ENCODE measurements around the gene KRTAP2-3.
"Not testable (repeated sequence)": the region's sequence is repeated elsewhere in the genome, so short reads cannot be mapped to it uniquely, and the experiment has no call there.

Gene KRTAP2-3

GRCh38 chr17:41065829-41066624 is 6.1 kb upstream of the KRTAP2-3 start, which contains the start of gene KRTAP2-4:
Gene KRTAP2-4, minus strand, starts transcription at chr17:41065879. Its CDS starts 34 bp downstream, at chr17:41065845.
- no peak within 1 kb of the TSS for H3K18ac ChIP-seq (ENCODE audit: low read length)
- H3K4ac ChIP-seq (ENCODE audit: low read length), result no peak within 1 kb of the TSS
- H3K79me1 ChIP-seq (ENCODE audit: low read depth, low read length), result no peaks in the 10 kb centered on the region
- no peak within 1 kb of the TSS for H2BK5ac ChIP-seq (ENCODE audit: low read length)
- no peak within 1 kb of the TSS for H2AK5ac ChIP-seq (ENCODE audit: low read depth, low read length)
- no peaks in the 10 kb centered on the region for H3K36me3 ChIP-seq (replicated peaks in 1 of 2; ENCODE audit: control insufficient read depth in 2 of 2, insufficient read depth in 2 of 2, low read length in 2 of 2)
- no peak within 1 kb of the TSS for H2BK120ac ChIP-seq (ENCODE audit: low read depth, low read length)
- no peak within 1 kb of the TSS for H2AFZ ChIP-seq (ENCODE audit: low read length)
- no peak within 1 kb of the TSS for H3K9ac ChIP-seq (ENCODE audit: low read depth, low read length, poor library complexity)
- H4K8ac ChIP-seq (ENCODE audit: low read depth, low read length), result no peak within 1 kb of the TSS
- H2BK12ac ChIP-seq (ENCODE audit: low read length), result no peak within 1 kb of the TSS
- no peak within 1 kb of the TSS for H3K4me3 ChIP-seq (ENCODE audit: low read length in 2 of 2)
- no peak for DNase-seq (ENCODE audit: low spot score)
- no peak within 1 kb of the TSS for H2BK15ac ChIP-seq (ENCODE audit: low read length)
- no peak within 1 kb of the TSS for H4K91ac ChIP-seq (ENCODE audit: low read depth, low read length, poor library complexity)
- WGBS, 2 donors (ENCODE audit: extremely low coverage in 2 of 2, insufficient read length in 2 of 2, insufficient replicate concordance in 1 of 2), result no CpG with 5 or more reads among the region's 6 CpGs
- no peak within 1 kb of the TSS for H3K27ac ChIP-seq (replicated peaks; ENCODE audit: low read length)
- H3K27me3 ChIP-seq (ENCODE audit: control insufficient read depth in 3 of 3, insufficient read depth in 3 of 3, low read depth in 1 of 3, low read length in 3 of 3), result no peaks in the 10 kb centered on the region
- H3K9me3 ChIP-seq (replicated peaks in 1 of 2; ENCODE audit: control insufficient read depth in 2 of 2, insufficient read depth in 1 of 2, low read depth in 1 of 2, low read length in 2 of 2), result no peaks in the 10 kb centered on the region
- no peak within 1 kb of the TSS for H3K14ac ChIP-seq (ENCODE audit: low read length)
- H3K23ac ChIP-seq (ENCODE audit: low read depth, low read length, poor library complexity), result no peak within 1 kb of the TSS
- H3K4me2 ChIP-seq (ENCODE audit: insufficient read depth, low read length, poor library complexity, severe bottlenecking), result no peak within 1 kb of the TSS
- H3K4me1 ChIP-seq (ENCODE audit: control insufficient read depth in 2 of 2, insufficient read depth in 1 of 2, low read depth in 1 of 2, low read length in 2 of 2), result no peaks in the 10 kb centered on the region

GRCh38 chr17:41065016-41065689 is 5.2 kb upstream of the KRTAP2-3 start:
- H3K27ac ChIP-seq (replicated peaks; ENCODE audit: low read length); H2BK15ac ChIP-seq (ENCODE audit: low read length); H3K18ac ChIP-seq (ENCODE audit: low read length); H2BK120ac ChIP-seq (ENCODE audit: low read depth, low read length); H3K79me1 ChIP-seq (ENCODE audit: low read depth, low read length); H4K8ac ChIP-seq (ENCODE audit: low read depth, low read length); H3K4me3 ChIP-seq (ENCODE audit: low read length in 2 of 2); H3K9me3 ChIP-seq (replicated peaks in 1 of 2; ENCODE audit: control insufficient read depth in 2 of 2, insufficient read depth in 1 of 2, low read depth in 1 of 2, low read length in 2 of 2); H3K4me1 ChIP-seq (ENCODE audit: control insufficient read depth in 2 of 2, insufficient read depth in 1 of 2, low read depth in 1 of 2, low read length in 2 of 2); H3K14ac ChIP-seq (ENCODE audit: low read length); DNase-seq (ENCODE audit: low spot score); H2BK12ac ChIP-seq (ENCODE audit: low read length); H3K9ac ChIP-seq (ENCODE audit: low read depth, low read length, poor library complexity); H4K91ac ChIP-seq (ENCODE audit: low read depth, low read length, poor library complexity); H3K4ac ChIP-seq (ENCODE audit: low read length); H3K27me3 ChIP-seq (ENCODE audit: control insufficient read depth in 3 of 3, insufficient read depth in 3 of 3, low read depth in 1 of 3, low read length in 3 of 3); H2AK5ac ChIP-seq (ENCODE audit: low read depth, low read length); H3K4me2 ChIP-seq (ENCODE audit: insufficient read depth, low read length, poor library complexity, severe bottlenecking); H3K23ac ChIP-seq (ENCODE audit: low read depth, low read length, poor library complexity); H3K36me3 ChIP-seq (replicated peaks in 1 of 2; ENCODE audit: control insufficient read depth in 2 of 2, insufficient read depth in 2 of 2, low read length in 2 of 2); H2BK5ac ChIP-seq (ENCODE audit: low read length); H2AFZ ChIP-seq (ENCODE audit: low read length): not testable (repeated sequence)
- WGBS, 2 donors (ENCODE audit: extremely low coverage in 2 of 2, insufficient read length in 2 of 2, insufficient replicate concordance in 1 of 2), result no CpG with 5 or more reads among the region's 16 CpGs

- Histone ChIP-seq H3K27ac (replicated peaks; ENCODE audit: low read length) (no peak overlapping the region), H2AFZ (ENCODE audit: low read length) (no peak overlapping the region), H3K23ac (ENCODE audit: low read depth, low read length, poor library complexity) (no peak overlapping the region), H2BK5ac (ENCODE audit: low read length) (no peak overlapping the region), H3K4me2 (ENCODE audit: insufficient read depth, low read length, poor library complexity, severe bottlenecking) (no peak overlapping the region), H3K18ac (ENCODE audit: low read length) (no peak overlapping the region), H3K14ac (ENCODE audit: low read length) (no peak overlapping the region), H3K4me3 (ENCODE audit: low read length in 2 of 2) (no peak overlapping the region), H4K8ac (ENCODE audit: low read depth, low read length) (no peak overlapping the region), H3K4me1 (ENCODE audit: control insufficient read depth in 2 of 2, insufficient read depth in 1 of 2, low read depth in 1 of 2, low read length in 2 of 2) (peaks cover 0 to 2% of the 10 kb centered on the region in 2 donors), H3K27me3 (ENCODE audit: control insufficient read depth in 3 of 3, insufficient read depth in 3 of 3, low read depth in 1 of 3, low read length in 3 of 3) (no peaks in the 10 kb centered on the region), H3K9ac (ENCODE audit: low read depth, low read length, poor library complexity) (no peak overlapping the region), H2BK15ac (ENCODE audit: low read length) (no peak overlapping the region), H3K36me3 (replicated peaks in 1 of 2; ENCODE audit: control insufficient read depth in 2 of 2, insufficient read depth in 2 of 2, low read length in 2 of 2) (no peaks in the 10 kb centered on the region), H3K79me1 (ENCODE audit: low read depth, low read length) (no peaks in the 10 kb centered on the region), H2AK5ac (ENCODE audit: low read depth, low read length) (no peak overlapping the region), H2BK12ac (ENCODE audit: low read length) (no peak overlapping the region), H3K9me3 (replicated peaks in 1 of 2; ENCODE audit: control insufficient read depth in 2 of 2, insufficient read depth in 1 of 2, low read depth in 1 of 2, low read length in 2 of 2) (no peaks in the 10 kb centered on the region), H3K4ac (ENCODE audit: low read length) (no peak overlapping the region), H2BK120ac (ENCODE audit: low read depth, low read length) (no peak overlapping the region), H4K91ac (ENCODE audit: low read depth, low read length, poor library complexity) (no peak overlapping the region)
- no CpG with 5 or more reads among the region's 1 CpG for WGBS, 2 donors (ENCODE audit: extremely low coverage in 2 of 2, insufficient read length in 2 of 2, insufficient replicate concordance in 1 of 2)
- no peak for DNase-seq (ENCODE audit: low spot score)
These were observed 4.4 kb upstream of the KRTAP2-3 start for GRCh38 chr17:41064301-41064700.

GRCh38 chr17:41063449-41063848 is 3.5 kb upstream of the KRTAP2-3 start:
- H3K9ac ChIP-seq (ENCODE audit: low read depth, low read length, poor library complexity), result no peak overlapping the region
- no peaks in the 10 kb centered on the region for H3K79me1 ChIP-seq (ENCODE audit: low read depth, low read length)
- H4K8ac ChIP-seq (ENCODE audit: low read depth, low read length), result no peak overlapping the region
- no peak overlapping the region for H2BK12ac ChIP-seq (ENCODE audit: low read length)
- H3K4me2 ChIP-seq (ENCODE audit: insufficient read depth, low read length, poor library complexity, severe bottlenecking), result no peak overlapping the region
- H3K27me3 ChIP-seq (ENCODE audit: control insufficient read depth in 3 of 3, insufficient read depth in 3 of 3, low read depth in 1 of 3, low read length in 3 of 3), result no peaks in the 10 kb centered on the region
- no peak overlapping the region for H3K14ac ChIP-seq (ENCODE audit: low read length)
- no peak overlapping the region for H2AFZ ChIP-seq (ENCODE audit: low read length)
- H2AK5ac ChIP-seq (ENCODE audit: low read depth, low read length), result no peak overlapping the region
- H3K4me1 ChIP-seq (ENCODE audit: control insufficient read depth in 2 of 2, insufficient read depth in 1 of 2, low read depth in 1 of 2, low read length in 2 of 2), result peaks cover 0 to 2% of the 10 kb centered on the region in 2 donors
- no peak overlapping the region for H2BK15ac ChIP-seq (ENCODE audit: low read length)
- H2BK5ac ChIP-seq (ENCODE audit: low read length), result no peak overlapping the region
- H3K9me3 ChIP-seq (replicated peaks in 1 of 2; ENCODE audit: control insufficient read depth in 2 of 2, insufficient read depth in 1 of 2, low read depth in 1 of 2, low read length in 2 of 2), result no peaks in the 10 kb centered on the region
- no peak overlapping the region for H2BK120ac ChIP-seq (ENCODE audit: low read depth, low read length)
- H3K27ac ChIP-seq (replicated peaks; ENCODE audit: low read length), result no peak overlapping the region
- H3K4me3 ChIP-seq (ENCODE audit: low read length in 2 of 2), result no peak overlapping the region
- H3K4ac ChIP-seq (ENCODE audit: low read length), result no peak overlapping the region
- no CpG with 5 or more reads among the region's 4 CpGs for WGBS, 2 donors (ENCODE audit: extremely low coverage in 2 of 2, insufficient read length in 2 of 2, insufficient replicate concordance in 1 of 2)
- H3K18ac ChIP-seq (ENCODE audit: low read length), result no peak overlapping the region
- H3K36me3 ChIP-seq (replicated peaks in 1 of 2; ENCODE audit: control insufficient read depth in 2 of 2, insufficient read depth in 2 of 2, low read length in 2 of 2), result no peaks in the 10 kb centered on the region
- DNase-seq (ENCODE audit: low spot score), result no peak
- no peak overlapping the region for H4K91ac ChIP-seq (ENCODE audit: low read depth, low read length, poor library complexity)
- no peak overlapping the region for H3K23ac ChIP-seq (ENCODE audit: low read depth, low read length, poor library complexity)

All from neuronal stem cell (in vitro differentiated cells).